Globus pallidus (tissue), 1 donor: Measurements from ENCODE around the gene SEMA3G.

Experiments
- DNase-seq: peaks from one replicate; pipeline ENCODE4 v3.0.0-alpha.2; 2015; ENCODE audit warnings: low spot score

Gene SEMA3G

DNA sequence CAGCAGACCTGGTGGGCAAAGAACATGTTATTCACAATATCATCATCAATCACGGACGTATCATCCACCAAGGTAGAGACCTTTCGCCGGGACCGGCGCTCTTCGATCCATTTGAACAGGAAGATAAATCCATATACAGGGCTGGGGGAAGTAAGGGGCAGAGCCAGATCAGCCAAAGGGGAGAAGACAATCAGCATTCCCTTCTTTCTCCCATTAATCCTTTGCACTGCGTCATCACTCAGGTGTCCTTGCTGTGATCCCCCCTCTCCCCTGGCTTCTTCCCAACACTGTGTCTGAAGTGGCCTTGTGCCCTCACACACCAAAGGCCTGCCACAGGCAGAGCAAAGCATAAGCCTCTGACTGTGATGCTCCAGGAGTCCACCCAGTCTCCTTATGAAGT, 36.4 kb downstream of the SEMA3G start:
- DNase-seq: no peak

GRCh38 chr3:52407779-52408178, 37.1 kb downstream of the SEMA3G start:
- no peak for DNase-seq

- DNase-seq: no peak
Measured at GRCh38 chr3:52406791-52407510, 38.0 kb downstream of the SEMA3G start.

DNA sequence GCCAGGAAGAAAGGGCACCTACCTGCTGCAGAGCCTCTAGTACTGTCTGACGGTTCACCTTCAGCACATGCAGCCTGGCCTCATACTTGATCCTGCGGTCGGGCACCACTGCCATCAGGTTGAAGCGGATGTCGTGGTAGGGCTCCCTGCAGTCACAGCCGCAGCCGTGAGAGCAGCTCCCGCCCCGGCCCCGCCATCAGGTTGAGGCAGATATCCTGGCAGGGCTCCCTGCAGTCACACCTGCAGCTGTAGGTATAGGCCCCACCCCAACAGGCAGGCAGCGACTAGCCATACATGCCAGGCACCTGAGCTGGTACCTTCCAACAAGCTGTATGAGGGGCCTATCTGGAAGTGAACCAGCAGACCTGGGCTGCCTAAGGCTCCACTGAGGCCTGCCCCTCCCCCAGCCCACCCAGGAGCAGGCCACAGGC, 38.7 kb downstream of the SEMA3G start:
- no peak for DNase-seq

- DNase-seq: no peak
Measured at GRCh38 chr3:52405601-52406110, 39.2 kb downstream of the SEMA3G start.

DNA sequence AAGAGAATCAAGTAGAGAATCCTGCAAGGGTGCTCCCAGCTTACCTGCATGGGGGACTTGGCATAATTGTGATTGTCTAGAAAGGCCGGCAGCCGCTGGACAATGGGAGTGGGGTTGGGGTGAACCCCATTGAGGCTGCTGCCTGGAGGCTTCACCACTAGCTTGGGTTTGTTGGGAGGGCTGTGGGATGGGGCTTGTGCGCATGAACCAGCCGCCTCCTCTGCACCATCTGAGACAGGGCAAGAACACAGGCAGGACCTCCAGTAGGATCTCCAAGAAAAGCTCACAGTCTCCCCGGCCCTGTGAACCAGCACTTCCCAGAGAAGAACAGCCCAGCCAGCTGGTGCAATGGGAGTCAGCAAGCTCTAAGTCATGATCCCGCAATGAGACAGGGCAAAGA, 39.8 kb downstream of the SEMA3G start:
- no peak for DNase-seq

- DNase-seq: no peak
Measured at GRCh38 chr3:52404391-52404790, 40.5 kb downstream of the SEMA3G start.

DNA sequence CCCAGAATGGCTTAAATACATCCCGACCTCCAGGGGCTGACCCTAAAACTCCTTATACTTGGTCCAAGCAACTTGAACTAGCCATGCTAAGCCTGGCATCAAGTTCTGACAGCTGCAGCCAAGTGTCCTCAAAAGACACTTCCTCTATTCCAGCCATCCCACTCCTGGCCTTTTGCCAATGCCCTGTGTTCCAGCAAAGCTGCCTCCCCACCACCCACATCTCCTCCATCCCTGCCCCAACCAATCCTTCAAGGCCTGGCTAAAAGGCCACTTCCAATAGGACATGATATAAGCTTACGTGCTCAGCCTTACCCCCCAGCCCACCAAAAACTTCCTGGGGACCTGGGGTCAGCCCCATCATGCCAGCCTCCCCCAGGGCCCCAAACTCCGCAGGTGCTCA, 40.9 kb downstream of the SEMA3G start:
- no peak for DNase-seq

DNA sequence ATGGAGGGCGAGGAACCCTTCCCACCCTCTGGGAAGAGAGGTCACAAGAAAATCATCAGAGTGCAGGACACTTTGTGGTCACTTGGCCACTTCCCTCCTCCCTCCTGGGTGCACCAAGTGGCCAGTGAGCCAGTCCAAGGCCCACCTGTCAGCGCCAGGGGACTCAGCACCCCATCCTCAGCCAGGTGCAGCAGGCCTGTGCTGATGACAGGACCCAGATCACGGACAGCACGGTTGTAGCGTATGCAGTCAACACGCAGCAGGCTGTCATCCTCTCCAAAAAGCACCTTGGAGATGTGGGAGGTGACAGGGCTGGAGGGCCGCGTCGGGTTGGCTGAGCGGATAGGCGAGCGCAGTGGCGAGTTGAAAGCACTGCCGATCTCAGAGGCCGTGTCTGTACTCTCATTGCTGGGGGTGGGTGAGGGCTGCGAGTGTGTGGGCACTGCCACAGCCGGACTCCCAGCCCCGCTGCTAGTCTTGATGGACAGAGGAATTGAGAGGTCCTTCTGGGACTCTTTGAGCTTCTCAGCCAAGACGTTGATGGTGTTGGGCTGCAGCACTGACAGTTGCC, 41.5 kb downstream of the SEMA3G start:
- DNase-seq: no peak

DNA sequence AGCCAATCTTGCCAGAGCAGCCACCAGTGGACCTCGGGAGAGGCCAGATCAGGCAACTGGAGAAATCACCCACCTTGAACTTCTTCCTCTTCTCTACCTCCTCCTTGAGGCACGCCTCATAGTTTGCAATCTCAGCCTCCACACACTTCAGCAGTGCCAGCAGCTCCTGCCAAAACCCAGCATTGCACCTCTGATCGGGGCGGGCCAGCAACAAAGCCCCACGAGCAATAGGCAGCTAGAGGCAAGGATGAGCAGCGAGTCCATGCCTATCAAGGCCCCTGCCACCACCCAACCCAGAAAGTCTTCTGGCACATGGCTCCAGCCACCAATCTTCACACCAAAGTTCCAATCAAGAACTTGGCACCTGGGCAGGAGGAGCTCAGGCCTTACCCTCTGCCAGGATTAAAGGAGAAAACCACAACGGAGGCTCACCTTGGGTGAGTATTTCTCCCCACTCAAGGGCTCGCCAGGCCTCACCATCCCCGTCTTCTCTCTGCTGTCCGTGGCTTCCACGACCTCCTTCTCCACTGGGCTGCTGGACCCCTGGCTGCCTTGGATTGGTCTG, 42.1 kb downstream of the SEMA3G start:
- no peak for DNase-seq

- DNase-seq: no peak
Measured at GRCh38 chr3:52402101-52402521, 42.8 kb downstream of the SEMA3G start.

GRCh38 chr3:52401551-52401950, 43.4 kb downstream of the SEMA3G start:
- DNase-seq: no peak

DNA sequence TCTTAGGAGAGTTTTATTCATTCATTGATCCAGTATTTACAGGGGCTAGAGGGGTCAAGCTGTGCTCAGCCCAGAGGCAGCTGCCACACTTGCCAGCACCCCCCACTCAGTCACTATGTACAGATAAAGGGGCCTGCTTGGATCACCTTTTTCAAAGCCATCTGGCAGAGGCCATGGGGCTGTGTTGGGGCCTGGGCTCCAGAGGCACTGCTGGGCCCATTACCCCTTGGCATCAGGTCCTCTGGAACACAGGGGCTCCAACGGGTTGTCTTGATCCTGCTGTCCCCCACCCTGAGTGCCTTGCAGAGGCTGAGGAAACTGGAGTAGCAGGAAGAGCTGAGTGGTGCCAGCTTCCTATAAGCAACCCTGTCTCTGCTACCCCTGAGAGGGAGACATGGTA, 43.9 kb downstream of the SEMA3G start:
- no peak for DNase-seq

DNA sequence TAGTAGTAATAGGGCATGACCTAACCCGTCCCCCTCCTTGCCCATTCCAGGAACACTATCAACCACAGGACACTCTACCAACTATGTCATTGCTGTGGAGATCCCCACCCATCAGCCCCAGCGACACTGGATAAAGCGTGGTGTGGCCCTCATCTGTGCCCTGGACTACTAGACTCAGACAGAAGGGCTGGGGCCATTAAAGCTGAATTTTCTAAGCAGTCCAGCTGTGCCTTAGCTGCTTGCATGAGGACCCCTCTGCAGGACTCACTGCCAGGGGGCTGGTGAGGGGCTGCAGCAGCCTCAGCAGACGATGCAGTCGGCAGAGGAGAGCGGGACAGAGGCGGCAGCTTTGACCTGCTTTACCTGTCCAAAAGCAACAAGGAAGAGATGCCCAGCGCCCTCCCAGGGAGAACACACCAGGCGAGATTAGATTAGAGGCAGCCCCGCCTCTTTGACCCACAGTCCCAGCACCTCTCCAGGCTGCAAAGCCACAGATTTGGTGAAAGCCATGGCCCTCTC, 44.6 kb downstream of the SEMA3G start:
- no peak for DNase-seq

DNA sequence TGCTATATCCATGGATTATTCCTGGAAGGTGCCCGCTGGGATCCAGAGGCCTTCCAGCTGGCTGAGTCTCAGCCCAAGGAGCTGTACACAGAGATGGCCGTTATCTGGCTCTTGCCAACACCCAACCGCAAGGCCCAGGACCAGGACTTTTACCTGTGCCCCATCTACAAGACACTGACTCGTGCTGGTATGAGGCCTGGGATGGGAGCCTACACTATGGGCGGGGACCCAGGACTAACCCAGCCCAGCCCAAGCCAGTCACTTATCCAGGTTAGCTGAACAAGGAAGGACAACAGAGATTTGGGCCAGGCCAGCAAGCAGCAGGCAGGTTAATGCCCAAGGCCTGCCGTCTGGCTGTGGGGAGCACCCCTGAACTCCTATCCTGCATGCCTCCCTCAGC, 45.3 kb downstream of the SEMA3G start:
- DNase-seq: no peak

DNA sequence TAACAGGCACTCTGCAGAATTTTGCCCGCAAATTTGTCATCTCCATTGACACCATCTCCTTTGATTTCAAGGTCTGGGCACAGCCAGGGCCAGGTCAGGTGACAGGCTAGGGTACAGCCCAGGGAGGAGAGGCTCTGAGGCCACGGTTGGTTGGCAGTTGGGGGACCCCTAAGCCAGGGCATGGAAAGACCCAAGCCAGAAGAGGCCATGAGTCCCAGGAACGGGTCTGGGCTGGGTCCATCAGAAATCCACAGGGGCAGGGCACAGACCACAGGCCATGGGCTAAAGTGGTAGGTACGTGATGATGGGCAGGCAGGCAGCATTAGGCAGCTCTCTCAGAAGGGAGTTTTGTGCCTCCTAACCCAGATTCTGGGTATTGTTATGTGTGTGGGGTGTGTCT, 45.8 kb downstream of the SEMA3G start:
- no peak for DNase-seq

DNA sequence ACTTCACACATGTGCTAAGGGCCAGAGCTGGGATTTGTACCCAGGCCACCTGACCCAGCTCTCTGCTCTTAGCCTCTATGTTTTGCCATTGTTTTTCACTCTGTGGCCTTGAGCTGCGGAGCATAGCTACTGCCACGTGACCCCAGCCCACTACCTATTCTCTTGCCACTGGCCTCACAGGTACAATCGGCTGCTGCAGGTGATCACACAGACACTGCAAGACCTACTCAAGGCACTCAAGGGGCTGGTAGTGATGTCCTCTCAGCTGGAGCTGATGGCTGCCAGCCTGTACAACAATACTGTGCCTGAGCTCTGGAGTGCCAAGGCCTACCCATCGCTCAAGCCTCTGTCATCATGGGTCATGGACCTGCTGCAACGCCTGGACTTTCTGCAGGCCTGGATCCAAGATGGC, 46.2 kb downstream of the SEMA3G start:
- no peak for DNase-seq

DNA sequence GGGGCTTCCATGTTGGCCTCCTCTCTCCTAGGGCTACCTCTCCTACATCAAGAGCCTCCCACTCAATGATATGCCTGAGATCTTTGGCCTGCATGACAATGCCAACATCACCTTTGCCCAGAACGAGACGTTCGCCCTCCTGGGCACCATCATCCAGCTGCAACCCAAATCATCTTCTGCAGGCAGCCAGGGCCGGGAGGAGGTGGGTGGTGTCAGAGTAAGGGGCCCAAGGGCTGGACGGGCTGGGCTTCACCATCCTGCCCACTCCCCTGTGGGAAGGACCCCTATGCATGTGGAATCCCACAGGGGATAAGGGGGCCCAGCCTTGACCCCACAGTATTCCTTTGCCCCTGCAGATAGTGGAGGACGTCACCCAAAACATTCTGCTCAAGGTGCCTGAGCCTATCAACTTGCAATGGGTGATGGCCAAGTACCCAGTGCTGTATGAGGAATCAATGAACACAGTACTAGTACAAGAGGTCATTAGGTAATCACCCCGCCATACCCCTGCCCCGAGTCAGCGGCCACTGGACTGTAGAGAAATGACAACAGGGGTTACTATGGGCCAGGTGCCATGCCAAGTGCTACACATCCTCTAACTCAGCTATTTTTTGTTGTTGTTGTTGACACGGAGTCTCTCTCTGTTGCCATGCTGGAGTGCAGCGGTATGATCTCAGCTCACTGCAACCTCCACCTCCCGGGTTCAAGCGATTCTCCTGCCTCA, 47.1 kb downstream of the SEMA3G start:
- DNase-seq: no peak

DNA sequence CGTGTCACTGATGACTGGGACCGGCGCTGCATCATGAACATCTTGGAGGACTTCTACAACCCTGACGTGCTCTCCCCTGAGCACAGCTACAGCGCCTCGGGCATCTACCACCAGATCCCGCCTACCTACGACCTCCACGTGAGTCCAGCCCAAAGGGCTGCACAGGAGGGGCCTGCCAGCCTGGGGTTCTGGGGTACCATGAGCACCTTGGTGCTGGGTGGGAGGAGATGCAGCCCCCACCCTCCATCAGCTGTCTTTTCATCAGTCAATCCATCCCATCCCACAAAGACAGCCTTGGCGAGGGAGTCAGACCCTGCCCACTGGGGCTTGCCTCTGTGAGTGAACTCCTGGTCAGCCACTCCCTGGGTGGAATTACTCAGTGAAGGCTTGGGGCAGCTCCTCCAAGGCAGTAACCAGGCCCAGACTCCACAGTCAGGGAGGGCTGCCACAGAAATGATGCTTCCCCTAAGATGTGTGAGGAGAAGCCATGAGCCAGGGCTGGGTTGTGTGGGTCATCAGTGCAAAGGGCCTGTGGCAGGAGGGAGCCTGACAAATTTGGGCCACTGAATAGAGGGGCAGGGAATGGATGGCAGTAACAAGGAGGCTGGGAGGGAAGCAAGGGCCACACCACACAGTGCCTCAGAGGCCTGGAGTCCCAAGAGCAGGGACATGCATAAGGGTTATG, 47.9 kb downstream of the SEMA3G start:
- DNase-seq: no peak

DNA sequence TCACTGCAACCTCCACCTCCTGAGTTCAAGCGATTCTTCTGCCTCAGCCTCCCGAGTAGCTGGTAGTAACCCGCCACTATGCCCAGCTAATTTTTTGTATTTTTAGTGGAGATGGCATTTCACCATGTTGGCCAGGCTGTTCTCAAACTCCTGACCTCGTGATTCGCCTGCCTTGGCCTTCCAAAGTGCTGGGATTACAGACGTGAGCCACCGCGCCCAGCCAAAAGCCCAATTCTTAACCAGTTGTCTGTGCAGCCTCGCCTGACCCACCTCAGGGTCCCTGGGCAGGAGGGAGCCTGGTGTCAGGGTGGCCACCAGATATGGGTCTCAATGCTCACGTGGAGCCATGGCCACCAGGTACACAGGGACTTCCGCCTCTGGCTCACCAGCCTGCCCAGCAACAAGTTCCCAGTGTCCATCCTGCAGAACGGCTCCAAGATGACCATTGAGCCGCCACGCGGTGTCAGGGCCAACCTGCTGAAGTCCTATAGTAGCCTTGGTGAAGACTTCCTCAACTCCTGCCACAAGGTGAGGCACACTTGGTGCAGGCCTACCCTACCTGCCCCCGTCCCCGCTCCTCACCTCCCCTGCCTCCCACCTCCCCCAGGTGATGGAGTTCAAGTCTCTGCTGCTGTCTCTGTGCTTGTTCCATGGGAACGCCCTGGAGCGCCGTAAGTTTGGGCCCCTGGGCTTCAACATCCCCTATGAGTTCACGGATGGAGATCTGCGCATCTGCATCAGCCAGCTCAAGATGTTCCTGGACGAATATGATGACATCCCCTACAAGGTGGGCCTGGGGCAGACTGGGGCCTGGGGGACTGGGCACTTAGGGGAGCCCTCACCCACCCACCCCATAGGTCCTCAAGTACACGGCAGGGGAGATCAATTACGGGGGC, 48.6 kb downstream of the SEMA3G start:
- DNase-seq: no peak

- no peak for DNase-seq
Measured at GRCh38 chr3:52395503-52395865, 49.4 kb downstream of the SEMA3G start.
